ENCODE data around the gene NOXO1.
A peak's percentile ranks its signal among the peaks of the same experiment; 100 is the strongest.
"Not testable (repeated sequence)": the region's sequence is repeated elsewhere in the genome, so short reads cannot be mapped to it uniquely, and the experiment has no call there.

NOXO1 gene

GRCh38 chr16:1963806-1964505, 17.3 kb downstream of the NOXO1 start:
- DNase-seq (ENCODE audit: low read depth in 2 of 2, low spot score in 1 of 2) = no peak

- DNase-seq (ENCODE audit: low read depth in 2 of 2, low spot score in 1 of 2) = not testable (repeated sequence)
These were observed 18.8 kb downstream of the NOXO1 start for GRCh38 chr16:1962161-1963153.

- no peak for DNase-seq (ENCODE audit: low read depth in 2 of 2, low spot score in 1 of 2)
These were observed 19.6 kb downstream of the NOXO1 start for GRCh38 chr16:1961651-1962067.

- DNase-seq (ENCODE audit: low read depth in 2 of 2, low spot score in 1 of 2) = no peak
These were observed 20.3 kb downstream of the NOXO1 start for GRCh38 chr16:1960665-1961630.

GRCh38 chr16:1959269-1960039, 21.8 kb downstream of the NOXO1 start, which contains the start of gene NDUFB10:
Gene NDUFB10 (plus strand): TSS chr16:1959538. CDS start chr16:1959625, 87 bp downstream.
- DNase-seq (ENCODE audit: low read depth in 2 of 2, low spot score in 1 of 2) = peak; percentile 71 to 78

GRCh38 chr16:1958715-1959268, 22.5 kb downstream of the NOXO1 start:
- DNase-seq (ENCODE audit: low read depth in 2 of 2, low spot score in 1 of 2) = no peak

- DNase-seq (ENCODE audit: low read depth in 2 of 2, low spot score in 1 of 2) = not testable (repeated sequence)
These were observed 23.2 kb downstream of the NOXO1 start for GRCh38 chr16:1958143-1958491.

- not testable (repeated sequence) for DNase-seq (ENCODE audit: low read depth in 2 of 2, low spot score in 1 of 2)
These were observed 23.7 kb downstream of the NOXO1 start for GRCh38 chr16:1957434-1958142.

GRCh38 chr16:1953734-1954133, 27.5 kb downstream of the NOXO1 start:
- no peak for DNase-seq (ENCODE audit: low read depth in 2 of 2, low spot score in 1 of 2)

GRCh38 chr16:1950559-1950958, 30.7 kb downstream of the NOXO1 start:
- DNase-seq (ENCODE audit: low read depth in 2 of 2, low spot score in 1 of 2) = no peak

GRCh38 chr16:1950047-1950446, 31.2 kb downstream of the NOXO1 start:
- no peak for DNase-seq (ENCODE audit: low read depth in 2 of 2, low spot score in 1 of 2)

- no peak for DNase-seq (ENCODE audit: low read depth in 2 of 2, low spot score in 1 of 2)
These were observed 31.8 kb downstream of the NOXO1 start for GRCh38 chr16:1949507-1949906.

GRCh38 chr16:1947369-1947670, 33.9 kb downstream of the NOXO1 start:
- DNase-seq (ENCODE audit: low read depth in 2 of 2, low spot score in 1 of 2) = no peak

GRCh38 chr16:1946495-1947368, 34.5 kb downstream of the NOXO1 start:
- DNase-seq (ENCODE audit: low read depth in 2 of 2, low spot score in 1 of 2) = no peak

- no peak for DNase-seq (ENCODE audit: low read depth in 2 of 2, low spot score in 1 of 2)
These were observed 35.5 kb downstream of the NOXO1 start for GRCh38 chr16:1945559-1946391.

GRCh38 chr16:1944612-1945199, 36.6 kb downstream of the NOXO1 start:
- no peak for DNase-seq (ENCODE audit: low read depth in 2 of 2, low spot score in 1 of 2)
